Stimulated activated CD8-positive, alpha-beta memory T cell treated with anti-CD3 and anti-CD28 coated beads, Interleukin-7, amount 100 ng/mL, for 1 hour (primary cell): ENCODE data around the gene NUP210.
"Not testable (repeated sequence)": the region's sequence is repeated elsewhere in the genome, so short reads cannot be mapped to it uniquely, and the experiment has no call there.

Experiments used
- DNase-seq, 2 donors: peaks; one replicate each; pipeline ENCODE4 v3.0.0-alpha.2; 2020; ENCODE audit warnings: low read depth in 2 of 2

Gene NUP210

DNA sequence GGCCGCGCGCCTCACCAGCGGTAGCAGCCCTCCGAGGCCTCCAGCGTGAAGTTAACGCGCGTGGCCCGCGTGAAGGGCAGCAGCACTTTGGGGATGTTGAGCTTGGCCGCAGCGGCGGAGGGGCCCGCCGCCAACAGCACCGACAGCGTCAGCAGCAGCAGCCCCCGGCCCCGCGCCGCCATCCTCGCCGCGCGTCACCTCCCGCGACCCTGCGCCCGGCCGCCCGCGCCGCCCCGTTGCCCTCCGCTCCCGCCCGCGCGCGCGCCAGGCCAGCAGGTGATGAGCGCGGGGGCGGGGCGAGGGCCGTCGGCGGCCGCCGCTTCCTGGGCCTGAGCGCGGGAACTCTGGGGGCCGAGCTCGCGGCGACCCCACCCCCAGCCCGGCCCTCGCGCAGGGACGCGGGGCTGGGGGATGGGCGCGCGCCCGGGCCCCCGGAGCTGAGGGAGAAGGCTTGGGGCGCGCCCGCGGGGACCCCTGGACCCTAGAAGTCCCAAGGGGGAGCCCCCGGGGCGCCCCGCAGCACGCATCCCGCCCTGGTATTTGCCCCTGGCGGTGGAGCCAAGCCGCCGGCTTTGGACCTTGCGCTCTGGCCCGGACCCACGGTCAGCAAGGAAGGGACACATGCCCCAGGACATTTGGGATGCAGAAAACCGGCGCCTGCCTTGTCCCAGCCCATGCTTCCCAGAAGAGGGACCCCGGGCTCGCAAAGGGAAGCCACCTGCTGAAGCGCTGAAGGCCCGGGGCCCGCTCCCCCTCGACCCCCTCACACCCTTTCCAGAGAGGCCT, at the start of gene NUP210:
NUP210 (minus strand) TSS at position 278 of the 786 bp plus-strand sequence; CDS start at position 182, 96 bp downstream.
- DNase-seq = no peak

DNA sequence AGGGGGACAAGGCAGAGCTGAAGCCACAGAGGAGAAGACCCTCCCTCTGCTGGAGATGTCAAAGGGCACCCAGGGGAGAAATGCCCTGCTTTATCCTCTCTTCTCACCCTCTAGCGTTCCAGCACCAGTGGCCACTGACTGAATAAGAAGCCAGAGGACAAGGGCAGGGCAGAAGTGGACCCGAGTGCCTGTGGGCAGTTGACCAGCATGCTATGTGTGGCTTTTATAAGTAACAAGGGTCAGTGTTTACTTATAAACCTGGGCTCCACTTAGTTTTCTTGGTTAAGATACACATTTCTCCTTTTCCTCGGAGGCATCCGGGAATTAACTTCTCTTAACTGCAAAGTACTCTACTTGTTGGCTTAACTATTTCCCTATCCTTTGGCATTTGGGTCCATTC, 46.7 kb upstream of the NUP210 start:
- DNase-seq = no peak

DNA sequence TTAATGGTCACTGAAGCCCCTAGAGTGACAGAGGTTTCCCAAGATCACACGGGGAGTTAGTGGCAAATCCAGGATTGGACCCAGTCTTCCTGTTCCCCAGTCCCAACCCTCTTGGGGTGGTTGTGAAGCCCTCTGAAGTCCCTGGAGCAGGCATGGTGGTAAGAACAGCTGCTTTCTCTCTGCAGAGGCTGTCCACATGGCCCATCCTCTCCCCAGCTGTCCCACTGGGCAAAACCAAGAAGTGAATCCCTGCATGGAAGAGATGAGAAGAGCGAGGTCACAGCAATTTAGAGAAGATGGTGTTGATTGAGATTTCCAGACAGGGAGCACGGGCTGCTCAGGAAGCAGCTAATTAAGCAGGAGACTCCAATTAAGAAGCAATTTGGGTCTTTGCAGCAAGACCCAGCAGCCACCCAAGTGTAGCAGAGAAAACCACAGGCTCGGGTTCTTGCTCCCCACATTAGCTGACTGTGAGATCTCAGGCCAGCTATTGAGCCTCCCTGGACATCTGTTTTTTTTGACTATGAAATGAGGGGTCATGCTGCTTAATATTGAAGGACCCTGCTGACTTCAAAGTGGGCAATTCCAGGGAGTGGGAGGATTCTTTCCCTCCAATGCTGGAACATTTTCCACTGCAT, 45.2 kb upstream of the NUP210 start:
- no peak for DNase-seq

DNA sequence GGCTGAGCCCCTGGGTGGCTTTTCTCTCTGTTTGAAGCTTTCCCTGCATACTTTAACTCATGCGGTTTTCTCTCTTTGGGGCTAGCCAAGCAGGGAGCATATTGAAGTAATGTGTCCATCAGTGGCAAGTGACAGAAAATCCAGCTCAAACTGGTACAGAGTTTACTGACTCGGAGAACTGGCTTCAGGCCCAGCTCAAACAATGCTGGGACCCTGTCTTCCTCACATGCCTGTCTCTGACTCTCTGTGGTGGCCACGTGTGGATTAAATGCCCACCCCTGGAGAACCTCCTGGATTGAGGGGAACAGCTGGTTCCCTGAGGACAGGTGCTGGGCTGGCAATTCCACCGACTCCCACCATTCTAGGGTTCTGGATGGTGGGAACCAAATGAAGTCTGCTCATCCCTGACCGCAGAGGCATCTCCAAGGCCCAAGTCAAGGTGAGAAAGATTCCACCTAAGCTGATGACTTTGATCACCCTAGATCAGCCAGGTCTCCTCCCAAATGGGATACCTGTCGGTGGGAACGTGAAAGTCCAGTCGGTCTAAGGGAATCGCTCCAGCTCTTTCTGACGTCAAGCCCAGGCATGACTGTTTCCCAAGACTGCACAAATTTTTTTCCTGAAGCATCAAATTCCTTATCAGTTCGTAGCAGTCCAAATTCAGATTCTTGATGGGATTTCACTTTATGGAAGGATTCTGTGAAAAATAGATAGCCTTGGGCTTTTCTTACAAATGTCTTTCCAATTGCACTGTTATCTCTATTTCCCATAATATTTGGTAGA, 43.7 kb upstream of the NUP210 start:
- no peak for DNase-seq

DNA sequence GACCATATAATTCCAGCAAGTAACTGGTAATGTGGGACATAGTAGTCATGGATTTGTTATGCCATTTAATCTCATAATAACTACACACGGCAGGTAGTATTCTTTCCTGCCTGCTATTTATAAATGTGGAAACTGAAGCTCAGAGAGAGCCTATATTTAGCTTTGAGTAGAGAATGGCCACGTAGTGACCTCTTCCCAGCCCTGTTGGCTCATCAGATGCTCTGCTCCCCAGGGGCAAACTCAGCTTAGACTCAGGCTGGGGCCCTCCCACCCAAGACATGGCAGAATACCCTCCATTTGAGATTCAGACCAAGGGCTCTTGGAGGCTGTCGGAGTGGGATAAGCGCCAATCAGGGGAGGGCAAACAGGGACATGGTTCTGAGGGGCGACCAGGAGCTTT, 42.7 kb upstream of the NUP210 start:
- no peak for DNase-seq

DNA sequence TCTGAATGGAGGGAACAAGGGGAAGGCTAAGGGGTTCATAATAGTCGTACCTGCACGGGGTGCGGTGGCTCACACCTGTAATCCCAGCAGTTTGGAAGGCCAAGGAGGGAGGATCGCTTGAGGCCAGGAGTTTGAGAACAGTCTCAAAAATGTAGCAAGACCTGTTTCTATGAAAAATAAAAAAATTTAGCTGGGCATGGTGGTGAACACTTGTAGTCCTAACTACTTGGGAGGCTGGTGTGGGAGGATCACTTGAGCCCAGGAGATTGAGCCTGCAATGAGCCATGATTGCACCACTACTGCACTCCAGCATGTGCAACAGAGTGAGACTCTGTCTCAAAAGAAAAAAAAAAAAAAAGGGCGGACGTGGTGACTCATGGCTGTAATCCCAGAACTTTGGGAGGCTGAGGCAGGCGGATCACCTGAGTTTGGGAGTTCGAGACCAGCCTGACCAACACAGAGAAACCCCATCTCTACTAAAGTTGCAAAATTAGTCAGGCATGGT, 42.1 kb upstream of the NUP210 start:
- no peak for DNase-seq

DNA sequence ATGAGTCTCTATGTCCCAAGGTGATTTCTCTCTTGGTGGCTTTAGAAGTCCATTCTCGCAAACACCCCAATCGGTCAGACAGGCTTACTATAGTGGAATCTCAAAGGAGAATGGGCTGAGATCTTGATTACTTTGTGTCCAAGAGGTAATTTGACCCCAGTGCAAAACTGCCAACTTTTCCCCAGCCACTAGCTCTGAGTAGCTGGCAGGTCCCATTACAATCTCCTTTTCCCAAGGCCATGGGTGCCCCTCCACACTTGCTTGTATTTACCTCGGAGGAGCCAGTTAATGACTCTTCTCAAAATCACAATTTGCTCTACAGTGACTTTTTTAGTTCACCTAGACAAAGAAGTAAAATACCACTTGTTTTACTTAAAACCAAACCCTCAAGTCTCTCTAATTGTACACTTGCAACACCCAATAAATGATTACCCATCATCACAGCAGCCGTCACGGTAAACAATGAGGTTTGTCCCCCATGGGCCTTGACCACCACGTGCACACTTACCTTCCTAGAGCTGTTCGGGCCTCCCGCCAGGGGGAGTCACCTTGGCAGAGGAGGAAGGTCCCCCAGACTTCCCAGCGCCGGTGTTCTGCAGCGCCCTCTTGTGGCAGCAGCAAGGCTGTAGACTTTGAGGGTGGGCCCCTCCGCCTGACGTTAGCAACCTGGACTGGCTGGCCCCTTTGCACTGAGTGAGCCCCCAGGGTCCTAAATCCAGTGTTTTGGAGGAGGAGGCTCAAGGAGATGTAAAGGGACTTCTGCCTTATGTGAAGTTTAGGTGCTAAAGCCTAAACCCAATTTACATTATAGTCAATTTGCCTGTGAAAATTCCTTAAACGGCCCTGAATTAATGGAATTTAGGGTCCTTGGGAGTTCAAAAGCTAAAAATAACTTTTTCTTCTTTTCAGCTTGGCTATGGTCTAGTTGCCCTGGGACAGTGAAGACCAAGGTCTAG, 41.3 kb upstream of the NUP210 start:
- DNase-seq = peak in 1 of 2 donors; percentile 62

DNA sequence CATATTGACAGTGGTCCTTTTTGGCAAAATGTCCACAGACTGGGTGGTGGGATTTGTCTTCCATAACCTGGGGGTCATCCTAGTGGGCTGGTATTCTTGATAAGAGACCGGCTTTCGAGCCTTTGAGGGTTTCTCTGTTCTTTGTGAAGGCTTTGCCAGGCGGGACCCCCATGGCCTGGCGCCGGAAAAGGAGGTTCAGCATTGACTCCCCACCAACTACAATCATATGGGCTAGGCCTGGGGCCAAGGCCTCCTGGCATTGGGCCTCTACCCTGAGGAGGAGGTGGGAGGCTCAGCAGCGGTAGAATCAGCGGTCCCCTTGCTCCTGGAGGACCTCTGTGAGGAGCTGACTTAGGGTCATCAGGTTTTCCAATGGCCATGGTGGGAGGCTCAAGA, 40.2 kb upstream of the NUP210 start:
- DNase-seq = no peak

DNA sequence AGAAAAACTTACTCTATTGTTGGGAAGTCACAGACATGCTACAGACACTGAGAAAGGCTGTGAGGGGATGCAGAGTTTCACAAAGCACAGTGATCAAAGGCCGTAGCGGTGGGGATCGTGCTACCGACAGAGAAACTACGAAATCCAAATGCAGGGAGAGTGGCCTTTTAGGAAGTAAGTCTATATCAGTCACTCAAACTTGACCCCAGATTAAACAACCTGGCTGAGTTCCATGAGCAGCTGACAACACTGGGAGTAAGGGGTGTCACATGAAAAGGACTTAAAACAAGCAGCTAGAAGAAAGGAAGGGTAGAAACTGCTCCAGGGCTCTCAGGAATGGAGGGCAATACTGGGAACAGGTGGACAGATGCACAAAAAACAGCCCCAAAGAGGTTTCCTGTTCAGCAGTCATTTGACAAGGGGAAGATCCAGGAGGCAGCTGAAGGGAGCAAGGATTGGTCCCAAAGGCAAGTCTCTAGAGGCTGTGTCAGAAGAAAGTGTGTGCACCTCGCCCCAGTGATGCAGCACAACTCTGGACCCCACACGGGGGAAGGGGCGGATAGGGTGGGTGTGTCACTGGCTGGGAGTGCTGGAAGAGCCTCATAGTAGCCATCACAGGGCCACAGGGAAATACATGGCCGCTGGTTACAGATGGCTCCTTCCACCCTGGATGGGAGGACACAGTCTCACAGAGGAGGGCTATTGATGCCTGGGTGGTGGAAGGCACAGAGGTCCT, 39.7 kb upstream of the NUP210 start:
- DNase-seq = no peak

DNA sequence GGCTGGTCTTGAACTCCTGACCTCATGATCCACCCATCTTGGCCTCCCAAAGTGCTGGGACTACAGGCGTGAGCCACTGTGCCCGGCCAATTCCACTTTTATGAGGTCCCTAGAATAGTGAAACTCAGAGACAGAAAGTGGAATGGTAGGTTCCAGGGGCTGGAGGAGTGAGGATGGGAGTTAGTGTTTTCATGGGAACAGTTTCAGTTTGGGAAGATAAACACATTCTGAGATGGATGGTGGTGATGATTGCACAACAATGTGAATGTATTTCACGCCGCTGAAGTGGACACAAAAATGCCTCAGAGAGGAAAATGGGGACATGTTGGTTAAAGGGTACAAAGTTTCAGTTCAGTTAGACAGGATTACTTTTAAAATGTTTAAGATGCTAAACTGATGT, 37.5 kb upstream of the NUP210 start:
- DNase-seq = no peak

DNA sequence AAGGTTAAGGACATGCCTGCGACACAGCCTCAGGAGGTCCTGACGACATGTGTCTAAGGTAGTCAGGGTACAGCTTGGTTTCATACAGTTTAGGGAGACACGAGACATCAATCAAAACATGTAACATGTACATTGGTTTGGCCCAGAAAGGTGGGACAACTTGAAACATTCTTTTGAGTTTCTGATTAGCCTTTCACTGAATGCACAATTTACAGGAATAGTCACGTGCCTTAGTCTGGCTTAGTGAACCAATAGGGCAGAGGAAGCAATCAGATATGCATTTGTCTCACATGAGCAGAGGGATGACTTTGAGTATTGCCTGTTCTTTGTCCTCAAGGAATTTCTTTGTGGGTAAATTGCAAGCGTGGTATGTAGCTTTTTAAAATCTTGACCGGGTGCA, 35.5 kb upstream of the NUP210 start:
- DNase-seq = no peak

DNA sequence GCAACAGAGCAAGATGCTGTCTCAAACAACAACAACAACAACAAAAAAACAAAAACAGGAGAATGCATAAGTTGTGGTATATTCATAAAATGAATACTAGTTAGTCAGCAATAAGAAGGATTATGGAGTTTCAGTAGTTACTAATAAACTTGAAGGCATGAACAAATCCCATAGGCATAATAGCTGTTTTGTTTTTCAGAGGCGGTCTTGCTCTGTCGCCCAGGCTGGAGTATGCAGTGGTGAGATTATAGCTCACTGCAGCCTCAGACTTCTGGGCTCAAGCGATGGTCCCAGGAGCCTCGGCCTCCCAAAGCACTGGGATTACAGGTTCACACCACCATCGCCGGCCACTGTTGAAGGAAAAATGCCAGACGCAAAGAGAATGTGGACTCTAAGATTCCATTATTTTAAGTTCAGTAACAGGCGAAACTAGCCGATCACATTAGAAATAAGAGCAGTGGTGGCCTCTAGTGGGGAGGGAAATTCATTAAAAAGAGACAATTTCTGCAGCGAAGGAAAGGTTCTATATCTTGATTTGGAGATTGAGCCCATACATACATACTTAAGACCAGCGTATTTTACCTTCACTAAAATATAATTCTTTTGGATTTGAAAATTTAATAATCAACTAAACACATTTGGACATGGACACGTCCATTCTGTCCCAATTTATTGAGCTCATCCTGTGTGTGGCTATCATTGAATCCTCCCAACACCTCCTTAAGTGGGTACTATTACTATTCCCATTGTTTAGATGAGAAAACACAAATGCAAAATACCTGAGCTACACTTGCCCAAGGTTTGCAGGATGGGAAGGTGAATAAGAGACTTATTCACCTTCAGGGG, 32.6 kb upstream of the NUP210 start:
- DNase-seq = peak in 1 of 2 donors; percentile 19

DNA sequence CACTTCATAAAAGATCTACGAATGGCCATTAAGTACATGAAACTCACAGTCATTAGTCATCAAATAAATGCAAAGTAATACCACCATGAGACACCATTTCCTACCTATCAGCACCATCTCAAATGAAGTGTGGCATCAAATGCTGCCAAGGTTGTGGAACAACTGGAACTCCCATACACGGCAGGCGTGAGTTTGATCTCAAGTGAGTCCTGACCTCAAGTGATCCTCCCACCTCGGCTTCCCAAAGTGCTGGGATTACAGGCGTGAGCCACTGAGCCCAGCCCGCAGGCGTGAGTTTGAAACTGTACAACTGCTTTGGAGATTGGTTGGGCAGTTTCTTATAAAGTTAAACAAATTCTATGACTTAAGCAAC, 31.2 kb upstream of the NUP210 start:
- DNase-seq = no peak

DNA sequence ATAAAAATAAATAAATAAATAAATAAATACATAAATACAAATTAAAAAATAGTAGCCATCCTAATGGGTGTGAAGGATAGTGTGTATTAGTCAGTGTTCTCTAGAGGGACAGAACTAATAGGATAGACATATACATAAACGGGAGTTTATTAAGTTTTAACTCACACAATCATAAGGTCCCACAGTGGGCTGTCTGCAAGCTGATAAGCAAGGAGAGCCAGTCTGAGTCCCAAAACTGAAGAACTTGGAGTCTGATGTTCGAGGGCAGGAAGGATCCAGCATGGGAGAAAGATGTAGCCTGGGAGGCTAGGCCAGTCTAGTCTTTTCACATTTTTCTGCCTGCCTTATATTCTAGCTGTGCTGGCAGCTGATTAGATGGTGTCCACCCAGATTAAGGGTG, 22.8 kb upstream of the NUP210 start:
- DNase-seq = not testable (repeated sequence)

DNA sequence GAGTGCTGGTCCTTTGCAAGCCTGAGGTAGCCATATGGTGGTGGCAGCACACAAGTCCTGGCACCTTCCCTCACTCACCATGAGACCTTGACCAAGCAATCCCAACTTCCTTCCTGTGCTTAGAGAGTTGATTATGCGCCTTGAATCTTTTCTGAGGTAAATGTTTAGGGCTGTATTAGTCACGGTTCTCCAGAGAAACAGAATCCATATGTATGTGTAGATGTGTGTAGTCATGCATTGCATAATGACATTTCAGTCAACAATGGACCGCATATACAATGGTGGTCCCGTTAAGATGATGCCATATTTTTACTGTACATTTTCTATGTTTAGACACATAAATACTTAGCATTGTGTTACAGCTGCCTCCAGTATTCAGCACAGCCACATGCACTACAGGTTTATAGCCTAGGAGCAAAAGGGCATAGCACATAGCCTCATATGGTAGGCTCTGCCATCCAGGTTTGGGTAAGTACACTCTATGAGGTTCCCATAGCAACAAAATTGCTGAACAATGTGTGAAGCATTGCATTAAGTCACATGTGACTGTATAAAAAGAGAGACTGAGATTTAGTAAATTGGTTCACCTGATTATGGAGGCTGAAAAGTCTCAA, 20.2 kb upstream of the NUP210 start:
- DNase-seq = no peak

DNA sequence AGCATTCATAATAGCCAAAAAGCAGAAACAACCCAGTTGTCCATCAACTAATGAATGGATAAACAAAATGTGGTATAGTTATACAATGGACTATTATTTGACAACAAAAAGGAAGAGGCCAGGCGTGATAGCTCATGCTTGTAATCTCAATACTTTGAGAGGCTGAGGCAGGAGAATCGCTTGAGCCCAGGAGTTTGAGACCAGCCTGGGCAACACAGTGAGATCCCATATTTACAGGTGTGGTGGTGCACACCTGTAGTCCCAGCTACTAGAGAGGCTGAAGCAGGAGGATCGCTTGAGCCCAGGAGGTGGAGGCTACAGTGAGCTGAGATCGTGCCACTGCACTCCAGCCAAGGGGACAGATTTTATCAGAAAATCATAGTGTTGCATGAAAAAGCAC, 16.1 kb upstream of the NUP210 start:
- not testable (repeated sequence) for DNase-seq

DNA sequence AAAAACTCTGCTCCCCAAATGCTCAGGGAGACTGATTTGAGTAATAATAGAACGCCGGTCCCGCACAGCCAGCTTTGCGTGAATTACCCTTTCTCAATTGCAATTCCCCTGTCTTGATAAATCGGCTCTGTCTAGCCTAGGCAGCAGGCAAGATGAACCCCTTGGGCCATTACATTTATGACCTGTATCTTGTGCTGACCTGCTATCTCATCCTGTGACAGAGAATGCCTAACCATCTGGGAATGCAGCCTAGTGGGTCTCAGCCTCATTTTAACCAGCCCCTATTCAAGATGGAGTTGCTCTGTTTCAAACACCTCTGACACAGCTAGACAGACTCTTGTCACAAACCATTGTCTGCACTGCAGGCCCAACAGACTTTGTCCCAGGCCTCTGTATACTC, 13.8 kb upstream of the NUP210 start:
- DNase-seq = no peak

DNA sequence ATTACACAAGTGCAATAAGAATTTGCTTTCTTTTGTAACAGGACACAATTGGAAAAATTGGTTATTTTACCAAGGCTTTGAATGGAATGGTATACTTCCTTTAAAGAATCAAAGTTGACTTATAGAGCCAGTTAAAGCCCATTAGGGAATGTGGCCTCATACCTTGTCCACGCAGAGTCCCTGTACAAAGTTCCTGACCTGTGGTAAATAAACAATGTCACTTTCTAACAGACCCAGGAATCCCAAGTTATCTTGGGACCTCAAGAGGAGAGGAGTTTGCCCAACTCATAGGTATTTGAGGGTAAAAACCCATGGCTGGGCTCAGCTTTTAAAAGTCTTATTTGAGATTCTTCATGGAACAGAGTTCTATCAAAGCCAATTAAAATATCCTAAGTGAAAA, 12.0 kb upstream of the NUP210 start:
- DNase-seq = no peak

DNA sequence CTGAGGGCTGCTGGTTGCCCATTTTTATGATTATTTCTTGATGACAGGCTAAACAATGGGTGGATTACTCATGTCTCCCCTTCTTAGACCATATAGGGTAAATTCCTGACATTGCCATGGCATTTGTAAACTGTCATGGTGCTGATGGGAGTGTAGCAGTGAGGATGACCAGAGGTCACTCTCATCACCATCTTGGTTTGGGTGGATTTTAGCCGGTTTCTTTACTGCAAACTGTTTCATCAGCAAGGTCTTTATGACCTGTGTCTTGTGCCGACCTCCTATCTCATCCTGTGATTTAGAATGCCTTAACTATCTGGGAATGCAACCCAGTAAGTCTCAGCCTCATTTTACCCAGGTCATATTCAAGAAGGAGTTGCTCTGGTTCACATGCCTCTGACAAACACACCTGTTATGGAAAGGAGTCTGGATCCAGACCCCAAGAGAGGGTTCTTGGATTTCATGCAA, 10.3 kb upstream of the NUP210 start:
- not testable (repeated sequence) for DNase-seq
